Hippocampal formation (tissue), 2 donors: ENCODE measurements around the gene TBC1D13.
"Not testable (repeated sequence)": the region's sequence is repeated elsewhere in the genome, so short reads cannot be mapped to it uniquely, and the experiment has no call there.

Experiments
- DNase-seq, 2 donors: peaks; one replicate each; lab custom pipeline; 2025; lab: John Stamatoyannopoulos, UW

TBC1D13 gene

GRCh38 chr9:128821584-128822406 is 34.7 kb downstream of the TBC1D13 start:
- no peak for DNase-seq

- no peak for DNase-seq
These were observed 35.5 kb downstream of the TBC1D13 start for GRCh38 chr9:128822407-128823042.

- DNase-seq = no peak
These were observed 36.4 kb downstream of the TBC1D13 start for GRCh38 chr9:128823362-128823902.

GRCh38 chr9:128823903-128824406 is 36.9 kb downstream of the TBC1D13 start:
- no peak for DNase-seq

- DNase-seq = no peak
These were observed 37.9 kb downstream of the TBC1D13 start for GRCh38 chr9:128824911-128825310.

GRCh38 chr9:128825923-128826700 is 39.1 kb downstream of the TBC1D13 start:
- DNase-seq = no peak

GRCh38 chr9:128828267-128828666 is 41.2 kb downstream of the TBC1D13 start:
- no peak for DNase-seq

- DNase-seq = no peak
These were observed 41.8 kb downstream of the TBC1D13 start for GRCh38 chr9:128828719-128829452.

- DNase-seq = peak; percentile 89
These were observed 42.6 kb downstream of the TBC1D13 start, which contains the start of gene SPOUT1 for GRCh38 chr9:128829477-128830251. Gene SPOUT1 (minus strand): TSS chr9:128829794. CDS start chr9:128829780, 14 bp downstream.

- no peak for DNase-seq
These were observed 46.6 kb downstream of the TBC1D13 start for GRCh38 chr9:128833696-128834095.

- no peak for DNase-seq
These were observed 48.5 kb downstream of the TBC1D13 start for GRCh38 chr9:128835246-128836210.

- DNase-seq = no peak
These were observed 49.6 kb downstream of the TBC1D13 start for GRCh38 chr9:128836509-128837145.

- no peak for DNase-seq
These were observed 51.3 kb downstream of the TBC1D13 start for GRCh38 chr9:128838338-128838737.

GRCh38 chr9:128840524-128840923 is 53.5 kb downstream of the TBC1D13 start:
- DNase-seq = no peak

GRCh38 chr9:128841694-128842492 is 54.8 kb downstream of the TBC1D13 start:
- no peak for DNase-seq

- not testable (repeated sequence) for DNase-seq
These were observed 56.1 kb downstream of the TBC1D13 start for GRCh38 chr9:128843171-128843570.

- DNase-seq = no peak
These were observed 58.3 kb downstream of the TBC1D13 start for GRCh38 chr9:128845186-128845931.
